ENCODE measurements around the gene VAV1.

Gene VAV1, protein sequence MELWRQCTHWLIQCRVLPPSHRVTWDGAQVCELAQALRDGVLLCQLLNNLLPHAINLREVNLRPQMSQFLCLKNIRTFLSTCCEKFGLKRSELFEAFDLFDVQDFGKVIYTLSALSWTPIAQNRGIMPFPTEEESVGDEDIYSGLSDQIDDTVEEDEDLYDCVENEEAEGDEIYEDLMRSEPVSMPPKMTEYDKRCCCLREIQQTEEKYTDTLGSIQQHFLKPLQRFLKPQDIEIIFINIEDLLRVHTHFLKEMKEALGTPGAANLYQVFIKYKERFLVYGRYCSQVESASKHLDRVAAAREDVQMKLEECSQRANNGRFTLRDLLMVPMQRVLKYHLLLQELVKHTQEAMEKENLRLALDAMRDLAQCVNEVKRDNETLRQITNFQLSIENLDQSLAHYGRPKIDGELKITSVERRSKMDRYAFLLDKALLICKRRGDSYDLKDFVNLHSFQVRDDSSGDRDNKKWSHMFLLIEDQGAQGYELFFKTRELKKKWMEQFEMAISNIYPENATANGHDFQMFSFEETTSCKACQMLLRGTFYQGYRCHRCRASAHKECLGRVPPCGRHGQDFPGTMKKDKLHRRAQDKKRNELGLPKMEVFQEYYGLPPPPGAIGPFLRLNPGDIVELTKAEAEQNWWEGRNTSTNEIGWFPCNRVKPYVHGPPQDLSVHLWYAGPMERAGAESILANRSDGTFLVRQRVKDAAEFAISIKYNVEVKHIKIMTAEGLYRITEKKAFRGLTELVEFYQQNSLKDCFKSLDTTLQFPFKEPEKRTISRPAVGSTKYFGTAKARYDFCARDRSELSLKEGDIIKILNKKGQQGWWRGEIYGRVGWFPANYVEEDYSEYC

GRCh38 chr19:6772028-6772865 is at the start of gene VAV1:
Gene VAV1, plus strand, starts transcription at chr19:6772708. Its CDS starts 100 bp downstream, at chr19:6772808.
- DNase-seq (ENCODE audit: low read depth) = peak; percentile 67

DNA sequence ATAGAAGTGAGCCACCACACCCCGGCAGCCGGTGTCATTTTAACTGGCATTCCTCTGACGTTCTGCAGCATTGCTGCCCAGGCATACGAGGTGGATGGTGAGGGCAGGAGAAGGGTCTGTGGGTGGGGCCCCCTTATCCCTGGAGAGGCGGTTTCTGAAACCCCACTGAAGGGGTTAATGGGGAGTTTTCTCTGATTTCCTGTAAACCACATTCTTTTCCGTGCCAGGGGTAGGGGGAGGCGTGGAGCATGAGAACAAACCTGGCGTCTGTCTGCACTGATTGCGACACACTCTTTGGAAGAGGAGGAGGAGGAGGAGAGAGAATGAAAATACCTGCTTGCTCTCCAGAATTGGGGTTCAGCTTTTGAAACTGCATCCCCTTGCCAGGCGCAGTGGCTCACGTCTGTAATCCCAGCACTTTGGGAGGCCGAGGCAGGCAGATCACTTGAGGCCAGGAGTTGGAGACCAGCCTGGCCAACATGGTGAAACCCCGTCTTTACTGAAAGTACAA is 49.3 kb upstream of the VAV1 start:
- no peak for DNase-seq (ENCODE audit: low read depth)

- DNase-seq (ENCODE audit: low read depth) = no peak
These were observed 48.8 kb upstream of the VAV1 start for GRCh38 chr19:6723738-6724137.

DNA sequence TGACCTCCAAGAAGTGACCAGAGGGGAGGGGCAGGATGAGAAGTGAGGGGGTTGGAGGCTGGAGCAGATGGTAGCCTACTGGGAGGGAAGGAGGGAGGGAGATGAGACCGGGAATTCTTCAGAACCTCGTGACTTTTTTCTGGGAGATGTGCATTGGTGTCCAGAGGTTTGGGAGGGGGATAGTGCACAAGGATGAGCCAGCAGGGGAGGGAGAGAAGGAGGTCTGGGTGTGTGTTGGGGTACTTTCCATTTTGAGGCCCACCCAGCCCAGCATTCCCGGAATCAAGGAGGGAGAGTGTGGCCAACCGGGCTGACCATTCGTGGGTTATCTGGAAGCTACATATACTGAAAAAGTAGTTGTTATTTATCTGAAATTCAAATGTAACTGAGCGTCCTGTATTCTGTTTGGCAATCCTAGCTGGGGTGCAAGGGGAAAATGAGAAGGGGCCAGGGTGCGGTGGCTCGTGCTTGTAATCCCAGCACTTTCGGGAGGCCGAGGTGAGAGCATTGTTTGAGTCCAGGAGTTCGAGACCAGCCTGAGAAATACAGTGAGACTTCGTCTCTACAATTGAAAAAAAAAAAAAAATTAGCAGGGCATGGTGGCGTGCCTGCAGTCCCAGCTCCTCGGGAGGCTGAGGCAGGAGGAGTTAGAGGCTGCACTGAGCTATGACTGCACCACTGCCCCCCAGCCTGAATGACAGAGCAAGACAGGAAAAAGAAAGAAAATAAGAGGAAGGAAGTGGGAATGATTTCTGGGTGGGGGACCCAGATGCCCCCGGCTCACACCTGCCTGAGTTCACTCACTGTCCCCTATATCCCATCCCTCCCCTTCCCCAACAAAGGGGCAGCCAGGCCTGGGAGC is 47.6 kb upstream of the VAV1 start:
- DNase-seq (ENCODE audit: low read depth) = no peak

DNA sequence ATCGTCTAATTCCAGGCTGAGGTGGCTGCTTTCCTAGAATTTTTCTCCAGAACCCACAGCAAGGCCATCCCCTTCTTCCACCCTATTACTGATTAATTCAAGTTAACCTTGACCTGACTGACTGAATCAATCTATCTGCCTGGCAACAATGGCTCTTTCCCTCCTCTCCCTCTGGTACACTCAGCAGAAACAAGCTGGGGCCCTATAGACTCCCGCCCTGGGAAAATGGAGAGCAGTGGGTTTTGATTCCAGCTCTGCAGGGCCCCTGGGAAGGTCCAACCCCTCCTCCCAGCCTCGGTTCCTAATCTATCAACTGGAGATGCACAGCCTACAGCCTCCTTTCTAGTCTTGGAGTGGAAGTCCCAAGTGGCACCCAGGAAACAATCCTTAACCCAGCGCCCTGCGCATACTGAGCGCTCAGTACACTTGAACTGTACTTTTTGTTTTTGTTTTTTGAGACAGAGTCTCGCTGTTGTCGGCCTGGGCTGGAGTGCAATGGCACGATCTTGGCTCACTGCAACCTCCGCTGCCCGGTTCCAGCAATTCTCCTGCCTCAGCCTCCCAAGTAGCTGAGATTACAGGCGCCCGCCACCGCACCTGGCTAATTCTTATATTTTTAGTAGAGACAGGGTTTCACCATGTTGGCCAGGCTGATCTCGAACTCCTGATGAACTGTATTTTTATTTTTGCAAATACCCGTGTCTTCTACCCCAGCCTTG is 46.8 kb upstream of the VAV1 start:
- no peak for DNase-seq (ENCODE audit: low read depth)

DNA sequence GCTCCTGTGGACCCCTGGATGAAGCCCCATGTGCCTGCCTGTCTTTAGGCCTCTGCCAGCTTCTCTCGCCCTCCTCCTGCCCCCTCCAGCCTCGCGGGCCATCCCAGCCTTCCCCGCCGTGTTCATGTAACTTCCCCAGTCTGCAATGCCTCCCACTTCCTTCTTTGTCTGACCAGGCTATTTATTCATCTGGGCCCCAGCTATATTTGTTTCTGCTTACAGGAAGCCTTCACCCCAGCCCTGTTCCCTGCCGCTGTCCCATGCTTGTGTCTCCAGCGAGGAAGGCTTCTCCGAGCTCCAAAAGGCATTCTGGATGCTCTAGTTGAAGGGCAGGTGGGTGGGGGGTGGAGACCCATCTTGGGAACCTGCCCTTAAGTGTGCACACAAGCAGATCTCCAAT is 44.2 kb upstream of the VAV1 start:
- DNase-seq (ENCODE audit: low read depth) = no peak

GRCh38 chr19:6729573-6730152 is 42.8 kb upstream of the VAV1 start:
- no peak for DNase-seq (ENCODE audit: low read depth)

DNA sequence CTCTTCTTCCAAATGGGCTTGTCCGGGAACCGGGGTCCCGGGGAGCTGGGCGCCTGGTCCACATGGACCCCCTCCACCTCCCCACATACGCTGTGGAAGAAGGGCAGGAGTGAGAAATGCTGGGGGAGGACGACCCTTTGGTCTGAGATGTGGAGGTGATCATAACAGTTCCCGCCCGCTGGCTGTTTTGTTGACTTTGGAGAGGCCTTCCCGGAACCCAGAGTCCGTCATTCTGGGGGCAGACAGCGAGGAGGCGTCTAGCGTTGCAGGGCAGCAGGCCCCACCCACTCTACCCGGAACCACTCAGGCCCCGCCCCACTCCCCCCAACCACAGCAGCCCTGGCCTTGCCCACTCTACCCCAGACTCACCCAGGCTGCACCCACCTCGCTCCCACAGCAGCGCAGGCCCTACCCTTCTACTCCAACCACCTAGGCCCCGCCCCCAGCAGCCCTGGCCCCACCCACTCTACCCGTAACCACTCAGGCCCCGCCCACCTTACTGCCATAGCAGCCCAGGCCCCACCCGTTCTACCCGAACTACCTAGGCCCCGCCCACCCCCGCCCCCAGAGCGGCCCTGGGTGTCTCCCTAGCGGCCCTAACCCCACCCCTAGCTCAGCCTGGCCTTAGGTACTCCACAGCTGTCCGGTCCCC is 42.2 kb upstream of the VAV1 start:
- DNase-seq (ENCODE audit: low read depth) = no peak

- DNase-seq (ENCODE audit: low read depth) = no peak
These were observed 41.4 kb upstream of the VAV1 start for GRCh38 chr19:6730941-6731670.

- no peak for DNase-seq (ENCODE audit: low read depth)
These were observed 40.7 kb upstream of the VAV1 start for GRCh38 chr19:6731822-6732221.

- DNase-seq (ENCODE audit: low read depth) = no peak
These were observed 39.6 kb upstream of the VAV1 start for GRCh38 chr19:6732803-6733337.

- no peak for DNase-seq (ENCODE audit: low read depth)
These were observed 39.0 kb upstream of the VAV1 start for GRCh38 chr19:6733338-6734095.

DNA sequence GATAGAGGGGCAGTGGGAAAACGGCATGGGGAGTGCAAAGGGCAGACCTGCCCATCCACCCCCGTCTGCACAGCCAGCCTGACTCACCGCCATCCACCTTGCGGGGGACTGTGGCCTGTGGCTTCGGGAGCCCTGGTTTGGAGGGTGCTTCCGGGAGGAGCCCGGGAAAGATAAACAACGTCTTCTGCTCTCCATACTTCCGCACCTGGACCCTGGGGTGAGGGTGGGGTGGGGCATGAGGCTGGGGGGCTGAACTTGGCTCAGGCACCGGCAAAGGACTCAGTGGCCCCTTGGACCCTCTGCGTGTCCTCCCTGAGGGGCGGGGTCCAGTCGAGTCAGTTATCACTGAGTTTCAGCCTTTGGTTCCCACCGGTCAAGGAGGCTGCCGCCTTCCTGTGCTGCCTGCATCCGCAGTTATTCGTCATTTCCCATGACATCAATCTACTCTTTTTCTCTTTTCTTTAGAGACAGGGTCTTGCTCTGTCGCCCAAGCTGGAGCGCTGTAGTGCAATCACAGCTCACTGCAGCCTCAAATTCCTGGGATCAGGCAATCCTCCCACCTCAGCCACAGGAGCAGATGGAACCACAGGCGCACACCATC is 38.3 kb upstream of the VAV1 start:
- no peak for DNase-seq (ENCODE audit: low read depth)

GRCh38 chr19:6735181-6735911 is 37.2 kb upstream of the VAV1 start:
- DNase-seq (ENCODE audit: low read depth) = no peak

GRCh38 chr19:6736169-6736916 is 36.2 kb upstream of the VAV1 start:
- peak; percentile 50 for DNase-seq (ENCODE audit: low read depth)

GRCh38 chr19:6736917-6737283 is 35.6 kb upstream of the VAV1 start:
- no peak for DNase-seq (ENCODE audit: low read depth)
